ENCODE measurements around the gene DDX39B. TPM values are rescaled to one million over a fixed set of nuclear protein-coding genes. Genes with fewer than 3 reads are reported as not detected.

DDX39B gene
- total RNA-seq, result 338 and 363 TPM in 2 replicates

DNA sequence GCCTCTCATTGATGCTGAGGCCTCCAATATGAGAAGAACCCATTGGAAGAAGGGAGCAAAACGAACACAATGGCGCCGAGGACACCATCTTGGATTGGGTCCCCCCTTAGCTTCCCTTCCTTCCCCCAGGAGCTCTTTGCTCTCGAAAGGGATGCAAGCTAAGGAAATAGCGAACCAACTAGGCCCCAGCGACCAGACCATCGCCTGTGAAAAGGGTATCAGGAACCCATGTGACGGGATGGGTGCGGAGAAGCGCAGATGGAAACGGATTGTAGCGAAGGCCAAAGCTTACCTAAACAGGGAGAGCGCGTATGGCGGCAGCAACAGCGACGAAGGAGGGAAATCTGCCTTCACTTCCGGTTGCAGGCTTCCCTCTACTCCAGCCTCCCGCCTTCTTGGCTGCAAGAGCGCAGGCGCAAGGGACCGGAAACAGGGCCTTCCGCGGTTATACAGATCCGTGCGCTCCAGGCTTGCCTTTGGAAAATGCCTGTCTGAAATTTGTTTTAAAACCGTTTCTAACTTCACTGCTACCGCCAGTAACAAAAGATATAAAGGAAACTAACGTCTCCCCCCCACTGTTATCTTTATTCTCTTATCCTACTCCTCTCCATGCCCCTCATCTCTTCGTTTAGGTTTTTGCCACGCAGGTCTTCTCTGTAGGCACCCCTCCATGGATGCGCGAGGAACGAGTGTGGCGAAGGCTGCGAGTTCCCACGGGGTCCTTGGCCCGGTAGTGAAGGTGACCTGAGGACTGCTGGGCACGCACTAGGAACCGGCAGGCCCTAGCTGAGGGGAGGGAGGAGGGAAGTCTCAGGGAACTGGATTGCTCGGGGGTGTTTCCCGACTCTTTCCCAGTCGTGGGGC lies at the start of gene DDX39B:
DDX39B (minus strand) TSS at position 346 of the 864 bp plus-strand sequence. CDS start 1,471 bp downstream, outside the sequence.

GRCh38 chr6:31586008-31586407 lies 44.2 kb upstream of the DDX39B start, which contains the start of gene LST1:
Gene LST1, plus strand, starts transcription at chr6:31586277. Its CDS starts 1,023 bp downstream, at chr6:31587300.

GRCh38 chr6:31582230-31582643 lies 40.4 kb upstream of the DDX39B start, which contains the start of gene LTB:
Gene LTB, minus strand, starts transcription at chr6:31582424. Its CDS starts 7 bp downstream, at chr6:31582417.

GRCh38 chr6:31575335-31575901 lies 33.6 kb upstream of the DDX39B start, which contains the start of gene TNF:
Gene TNF, plus strand, starts transcription at chr6:31575565. Its CDS starts 177 bp downstream, at chr6:31575742.

DNA sequence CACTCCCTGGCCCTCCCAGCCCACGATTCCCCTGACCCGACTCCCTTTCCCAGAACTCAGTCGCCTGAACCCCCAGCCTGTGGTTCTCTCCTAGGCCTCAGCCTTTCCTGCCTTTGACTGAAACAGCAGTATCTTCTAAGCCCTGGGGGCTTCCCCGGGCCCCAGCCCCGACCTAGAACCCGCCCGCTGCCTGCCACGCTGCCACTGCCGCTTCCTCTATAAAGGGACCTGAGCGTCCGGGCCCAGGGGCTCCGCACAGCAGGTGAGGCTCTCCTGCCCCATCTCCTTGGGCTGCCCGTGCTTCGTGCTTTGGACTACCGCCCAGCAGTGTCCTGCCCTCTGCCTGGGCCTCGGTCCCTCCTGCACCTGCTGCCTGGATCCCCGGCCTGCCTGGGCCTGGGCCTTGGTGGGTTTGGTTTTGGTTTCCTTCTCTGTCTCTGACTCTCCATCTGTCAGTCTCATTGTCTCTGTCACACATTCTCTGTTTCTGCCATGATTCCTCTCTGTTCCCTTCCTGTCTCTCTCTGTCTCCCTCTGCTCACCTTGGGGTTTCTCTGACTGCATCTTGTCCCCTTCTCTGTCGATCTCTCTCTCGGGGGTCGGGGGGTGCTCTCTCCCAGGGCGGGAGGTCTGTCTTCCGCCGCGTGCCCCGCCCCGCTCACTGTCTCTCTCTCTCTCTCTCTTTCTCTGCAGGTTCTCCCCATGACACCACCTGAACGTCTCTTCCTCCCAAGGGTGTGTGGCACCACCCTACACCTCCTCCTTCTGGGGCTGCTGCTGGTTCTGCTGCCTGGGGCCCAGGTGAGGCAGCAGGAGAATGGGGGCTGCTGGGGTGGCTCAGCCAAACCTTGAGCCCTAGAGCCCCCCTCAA lies 30.5 kb upstream of the DDX39B start, which contains the start of gene LTA:
LTA (plus strand) TSS at position 249 of the 871 bp plus-strand sequence; CDS start at position 703, 454 bp downstream.

DNA sequence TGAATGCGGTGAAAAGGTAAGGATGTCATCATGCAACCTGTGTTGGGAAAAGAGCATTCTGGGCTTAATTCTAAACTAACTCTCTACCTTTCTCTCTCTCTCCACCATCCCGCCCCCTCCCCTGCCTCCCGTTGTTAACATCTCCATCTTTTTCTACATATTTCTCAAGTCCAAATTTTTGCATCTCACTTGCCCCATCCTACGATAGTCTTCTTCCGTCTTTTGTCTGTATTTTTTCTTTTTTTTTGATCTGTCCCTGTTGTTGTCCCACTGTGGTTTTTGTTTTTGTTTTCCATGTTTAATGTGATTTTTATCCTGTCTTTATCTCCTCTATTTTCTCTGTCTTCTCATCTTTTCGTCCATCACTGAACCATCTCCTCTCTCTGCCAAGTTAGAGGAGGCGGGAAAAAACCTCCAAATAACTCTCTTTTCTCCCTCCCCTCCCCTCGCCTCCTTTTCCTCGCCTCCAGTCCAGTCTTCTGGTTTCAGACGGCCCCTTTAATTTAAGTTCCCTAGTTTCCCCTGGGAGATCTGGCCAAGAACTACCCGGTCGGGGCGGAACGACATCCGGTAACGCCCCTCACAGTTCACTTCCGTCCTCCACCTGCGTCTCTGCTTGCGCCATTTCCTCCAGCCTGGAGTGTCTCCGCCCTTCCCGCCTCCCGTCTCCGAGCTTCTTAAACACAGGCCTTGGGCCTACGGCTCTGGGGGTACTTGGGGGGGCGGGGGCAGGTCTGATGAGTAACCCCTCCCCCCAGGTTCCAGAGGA lies 5.3 kb upstream of the DDX39B start, which contains the start of gene NFKBIL1:
NFKBIL1 (plus strand) TSS at position 651 of the 769 bp plus-strand sequence; CDS start at position 738, 87 bp downstream.

DNA sequence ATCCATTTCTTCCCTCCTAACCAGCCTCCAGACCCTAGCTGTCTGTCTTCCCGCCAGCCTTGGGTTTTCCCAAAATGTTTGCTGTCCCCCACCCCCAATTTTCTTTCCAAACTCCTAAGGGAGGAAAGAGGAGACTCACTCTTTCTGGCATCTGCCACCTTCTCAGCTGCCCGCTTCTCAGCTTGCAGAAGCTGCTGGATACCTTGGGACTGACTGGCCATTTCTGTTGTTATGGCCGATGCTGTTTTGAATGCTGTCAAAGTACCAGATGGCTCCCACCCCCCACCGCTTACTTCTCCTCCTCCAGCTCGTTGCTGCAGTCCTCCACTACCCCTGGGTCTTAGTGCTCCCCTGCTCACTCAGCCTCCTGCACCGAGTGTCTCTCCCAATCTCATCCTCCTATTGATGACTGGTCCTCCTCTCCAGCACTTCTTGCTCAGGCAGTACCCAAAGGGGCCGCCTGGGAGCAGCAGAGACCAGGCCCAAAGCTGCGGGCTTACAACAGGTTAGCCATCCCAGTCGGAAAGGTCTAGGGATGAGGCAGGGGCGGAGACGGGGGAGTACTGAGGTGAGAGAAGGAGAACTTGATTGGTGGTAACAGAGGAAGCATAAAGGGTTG lies 4.6 kb upstream of the DDX39B start, which contains the start of gene ATP6V1G2:
ATP6V1G2 (minus strand) TSS at position 270 of the 619 bp plus-strand sequence; CDS start at position 221, 49 bp downstream.

DNA sequence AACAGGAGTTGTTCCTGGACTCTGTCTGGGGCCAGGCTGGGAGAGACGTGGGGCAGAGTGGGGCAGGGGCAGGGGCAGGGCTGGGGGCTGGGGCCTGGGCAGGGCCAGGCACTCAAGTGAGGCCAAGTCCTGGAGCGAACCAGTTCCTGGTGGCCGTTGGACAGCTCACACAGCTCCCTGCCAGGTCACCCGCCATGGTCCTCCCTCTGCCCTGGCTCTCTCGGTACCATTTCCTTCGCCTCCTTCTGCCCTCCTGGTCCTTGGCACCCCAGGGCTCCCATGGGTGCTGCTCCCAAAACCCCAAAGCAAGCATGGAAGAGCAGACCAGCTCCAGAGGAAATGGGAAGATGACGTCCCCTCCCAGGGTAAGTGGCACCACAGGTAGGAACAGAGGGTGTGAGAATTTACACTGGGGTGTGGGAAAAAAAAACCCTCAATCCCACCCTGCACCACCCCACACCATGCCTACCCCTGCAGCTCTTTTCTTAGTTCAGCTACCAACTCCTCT lies 12.9 kb downstream of the DDX39B start, which contains the start of gene MCCD1:
MCCD1 (plus strand) TSS at position 142 of the 508 bp plus-strand sequence; CDS start at position 195, 53 bp downstream.

GRCh38 chr6:31497531-31498476 lies 44.0 kb downstream of the DDX39B start, which contains the start of gene MICB:
Gene MICB, plus strand, starts transcription at chr6:31498145. Its CDS starts 49 bp downstream, at chr6:31498194.

Other genes starting within 250 kb of the DDX39B start
- gene HLA-B, start 184.8 kb downstream of the DDX39B start, total RNA-seq, result 1,271 and 2,245 TPM in 2 replicates
- 4.7 and 5.2 TPM in 2 replicates for gene MICA, start 138.4 kb downstream of the DDX39B start, total RNA-seq
- 19.6 and 21.7 TPM in 2 replicates for gene MICB, start 43.9 kb downstream of the DDX39B start, total RNA-seq
- gene MCCD1, start 13.0 kb downstream of the DDX39B start, total RNA-seq, result not detected in 2 replicates
- gene ATP6V1G2, start 4.6 kb upstream of the DDX39B start, total RNA-seq, result 0.07 and 0.39 TPM in 2 replicates
- gene NFKBIL1, start 5.6 kb upstream of the DDX39B start, total RNA-seq, result 12.9 and 16.2 TPM in 2 replicates
- gene LTA, start 30.3 kb upstream of the DDX39B start, total RNA-seq, result 0.13 TPM in 1 of 2 replicates, not detected in the other
- gene TNF, start 33.6 kb upstream of the DDX39B start, total RNA-seq, result 0.20 TPM in 1 of 2 replicates, not detected in the other
- gene LTB, start 40.4 kb upstream of the DDX39B start, total RNA-seq, result 2.2 and 7.0 TPM in 2 replicates
- gene LST1, start 44.3 kb upstream of the DDX39B start, total RNA-seq, result 0.20 and 0.98 TPM in 2 replicates
- gene NCR3, start 51.0 kb upstream of the DDX39B start, total RNA-seq, result not detected in 2 replicates
- not detected in 2 replicates for gene AIF1, start 73.2 kb upstream of the DDX39B start, total RNA-seq
- 90.2 and 95.7 TPM in 2 replicates for gene PRRC2A, start 78.7 kb upstream of the DDX39B start, total RNA-seq
- 273 and 296 TPM in 2 replicates for gene BAG6, start 110.7 kb upstream of the DDX39B start, total RNA-seq
- 1.2 and 1.4 TPM in 2 replicates for gene APOM, start 113.9 kb upstream of the DDX39B start, total RNA-seq
- gene C6orf47, start 118.8 kb upstream of the DDX39B start, total RNA-seq, result 14.2 and 15.2 TPM in 2 replicates
- 11.7 and 17.9 TPM in 2 replicates for gene GPANK1, start 123.0 kb upstream of the DDX39B start, total RNA-seq
- 279 and 308 TPM in 2 replicates for gene CSNK2B, start 124.1 kb upstream of the DDX39B start, total RNA-seq
- gene LY6G5B, start 128.0 kb upstream of the DDX39B start, total RNA-seq, result 0.93 and 3.1 TPM in 2 replicates
- gene LY6G5C, start 139.1 kb upstream of the DDX39B start, total RNA-seq, result 2.5 and 3.3 TPM in 2 replicates
- gene ABHD16A, start 161.3 kb upstream of the DDX39B start, total RNA-seq, result 36.2 and 38.2 TPM in 2 replicates
- not detected in 2 replicates for gene LY6G6F, start 164.9 kb upstream of the DDX39B start, total RNA-seq
- gene LY6G6D, start 173.3 kb upstream of the DDX39B start, total RNA-seq, result not detected in 2 replicates
- gene LY6G6C, start 179.7 kb upstream of the DDX39B start, total RNA-seq, result not detected in 2 replicates
- gene MPIG6B, start 181.4 kb upstream of the DDX39B start, total RNA-seq, result not detected in 2 replicates
- gene DDAH2, start 187.3 kb upstream of the DDX39B start, total RNA-seq, result 90.3 and 106 TPM in 2 replicates
- gene CLIC1, start 194.5 kb upstream of the DDX39B start, total RNA-seq, result 1,055 and 1,092 TPM in 2 replicates
- gene MSH5, start 198.0 kb upstream of the DDX39B start, total RNA-seq, result 8.3 and 14.5 TPM in 2 replicates
- gene SAPCD1, start 220.7 kb upstream of the DDX39B start, total RNA-seq, result 0.67 and 1.7 TPM in 2 replicates
- 0.49 and 1.6 TPM in 2 replicates for gene VWA7, start 235.3 kb upstream of the DDX39B start, total RNA-seq

Measured in mammary microvascular endothelial cell (primary cell).